H1 (cell line): Measurements from ENCODE around the gene SPINT2. TPM values are rescaled to one million over a fixed set of nuclear protein-coding genes. Genes with fewer than 3 reads are reported as not detected.

ENCODE experiments used
- CTCF ChIA-PET: fragments of 300-600 bp; sonication (Branson Sonifier 250); formaldehyde crosslinking; loops from one replicate; lab custom pipeline; 2021; ENCODE audit not compliant: partially characterized antibody; lab: Charles Lee
- POLR2A ChIA-PET: fragments of 300-600 bp; sonication (Branson Sonifier 250); formaldehyde crosslinking; loops from one replicate; lab custom pipeline; 2021; ENCODE audit warnings: inconsistent platforms; ENCODE audit not compliant: partially characterized antibody; lab: Charles Lee
- DNase-seq, 2 experiments: peaks; one replicate each; pipeline versions ENCODE4 v3.0.0 to v3.0.0-alpha.2; 2010 to 2022; ENCODE audit warnings: low spot score in 2 of 2, low read depth in 1 of 2, mixed read lengths in 1 of 2
- FAIRE-seq: peaks from 2 replicates; lab custom pipeline; 2011; peaks lifted over from hg19 to GRCh38; lab: Jason Lieb, UNC
- H2AFZ ChIP-seq: 2 replicates; pipeline ENCODE4 v1.8.1; 2012; ENCODE audit warnings: low read length, inconsistent platforms
- H2AK5ac ChIP-seq: 2 replicates; pipeline ENCODE4 v1.6.1; 2013; ENCODE audit warnings: low read depth, low read length
- H2BK120ac ChIP-seq: replicated peaks from 2 replicates; pipeline ENCODE3; 2013; ENCODE audit warnings: low read depth, low read length, inconsistent platforms
- H2BK12ac ChIP-seq: 2 replicates; pipeline ENCODE4 v1.6.1; 2013; ENCODE audit warnings: low read depth, low read length
- H2BK15ac ChIP-seq: 2 replicates; pipeline ENCODE4 v1.6.1; 2013; ENCODE audit warnings: low read length
- H2BK20ac ChIP-seq: 2 replicates; pipeline ENCODE4 v1.6.1; 2013; ENCODE audit warnings: low read length
- H2BK5ac ChIP-seq: 2 replicates; pipeline ENCODE4 v1.6.1; 2013; ENCODE audit warnings: low read depth, low read length
- H3K14ac ChIP-seq: 2 replicates; pipeline ENCODE4 v1.6.1; 2013; ENCODE audit warnings: inconsistent platforms; ENCODE audit not compliant: insufficient read length
- H3K18ac ChIP-seq: 2 replicates; pipeline ENCODE4 v1.6.1; 2013; ENCODE audit warnings: low read length; ENCODE audit errors: extremely low read depth
- H3K23ac ChIP-seq: 2 replicates; pipeline ENCODE4 v1.6.1; 2013; ENCODE audit warnings: inconsistent platforms; ENCODE audit not compliant: insufficient read length
- H3K23me2 ChIP-seq: 2 replicates; pipeline ENCODE4 v1.6.1; 2013; ENCODE audit warnings: low read depth, low read length
- H3K27ac ChIP-seq: 2 replicates; pipeline ENCODE4 v1.6.1; 2011; ENCODE audit warnings: low read depth, low read length, inconsistent platforms
- H3K27me3 ChIP-seq, 4 experiments: replicated peaks in 1 of 4; 1 replicate in 1 of 4; 2 replicates in 3 of 4; pipeline versions ENCODE4 v1.6.1 to v1.8.1; 2011 to 2013; ENCODE audit warnings: low read length in 3 of 4, mild to moderate bottlenecking in 3 of 4, inconsistent platforms in 2 of 4, mixed read lengths in 2 of 4, moderate library complexity in 1 of 4; ENCODE audit not compliant: control insufficient read depth in 3 of 4, insufficient read depth in 3 of 4; ENCODE audit errors: extremely low read depth in 1 of 4
- H3K36me3 ChIP-seq, 4 experiments: 2 replicates each; pipeline versions ENCODE4 v1.6.1 to v1.8.1; 2011 to 2013; ENCODE audit warnings: mild to moderate bottlenecking in 4 of 4, low read length in 3 of 4, moderate library complexity in 2 of 4, control low read depth in 1 of 4, inconsistent platforms in 1 of 4; ENCODE audit not compliant: insufficient read depth in 4 of 4, control insufficient read depth in 2 of 4
- H3K4ac ChIP-seq: replicated peaks from 2 replicates; pipeline ENCODE3; 2013; ENCODE audit warnings: low read length, low read depth, mixed read lengths, inconsistent platforms; ENCODE audit not compliant: insufficient read length
- H3K4me1 ChIP-seq, 4 experiments: replicated peaks in 1 of 4; 1 replicate in 1 of 4; 2 replicates in 3 of 4; pipeline versions ENCODE4 v1.6.1 to v1.8.1; 2011 to 2013; ENCODE audit warnings: low read length in 3 of 4, inconsistent platforms in 2 of 4, mixed read lengths in 1 of 4; ENCODE audit not compliant: insufficient read depth in 4 of 4, control insufficient read depth in 3 of 4
- H3K4me2 ChIP-seq, 2 experiments: 2 replicates each; pipeline versions ENCODE4 v1.6.1 to v1.8.1; 2011 to 2013; ENCODE audit warnings: low read depth in 2 of 2, low read length in 2 of 2, control low read depth in 1 of 2, inconsistent platforms in 1 of 2, mild to moderate bottlenecking in 1 of 2; ENCODE audit not compliant: insufficient read depth in 1 of 2
- H3K4me3 ChIP-seq, 4 experiments: fragments of 200-600, 300-600 bp in 1 of 4; sonication (generic), shearing (Covaris generic), sonication (Bioruptor Twin) in 1 of 4; 2 replicates each; pipeline versions ENCODE4 v1.5.1 to v1.8.1; 2011 to 2016; ENCODE audit warnings: low read length in 4 of 4, low read depth in 3 of 4, control low read depth in 2 of 4, inconsistent platforms in 2 of 4, mild to moderate bottlenecking in 2 of 4, mixed read lengths in 1 of 4, moderate library complexity in 1 of 4; ENCODE audit not compliant: insufficient read depth in 2 of 4; ENCODE audit errors: extremely low read depth in 1 of 4
- H3K56ac ChIP-seq: replicated peaks from 2 replicates; pipeline ENCODE3; 2013; ENCODE audit warnings: low read depth, mild to moderate bottlenecking, mixed read lengths, low read length, inconsistent platforms; ENCODE audit not compliant: insufficient read length
- H3K79me1 ChIP-seq: 2 replicates; pipeline ENCODE4 v1.6.1; 2013; ENCODE audit warnings: low read depth, low read length, control low read depth
- H3K79me2 ChIP-seq, 2 experiments: 2 replicates each; pipeline versions ENCODE4 v1.6.1 to v1.8.1; 2012 to 2013; ENCODE audit warnings: low read length in 2 of 2, mild to moderate bottlenecking in 2 of 2, inconsistent platforms in 1 of 2; ENCODE audit not compliant: insufficient read depth in 2 of 2, control insufficient read depth in 1 of 2
- H3K9ac ChIP-seq, 4 experiments: replicated peaks in 1 of 4; 1 replicate in 1 of 4; 2 replicates in 3 of 4; pipeline versions ENCODE4 v1.6.1 to v1.8.1; 2011 to 2013; ENCODE audit warnings: low read depth in 3 of 4, low read length in 3 of 4, control low read depth in 2 of 4, mild to moderate bottlenecking in 2 of 4, moderate library complexity in 2 of 4, inconsistent platforms in 1 of 4; ENCODE audit errors: extremely low read depth in 1 of 4
- H3K9me3 ChIP-seq, 2 experiments: 2 replicates each; pipeline versions ENCODE4 v1.6.1 to v1.8.1; 2012 to 2013; ENCODE audit warnings: mild to moderate bottlenecking in 2 of 2, moderate library complexity in 2 of 2, control low read depth in 1 of 2, inconsistent platforms in 1 of 2, low read depth in 1 of 2, low read length in 1 of 2, mixed read lengths in 1 of 2; ENCODE audit not compliant: insufficient read depth in 2 of 2
- H4K20me1 ChIP-seq, 2 experiments: replicated peaks in 1 of 2; 2 replicates each; pipeline versions ENCODE3 to v1.8.1; 2011 to 2013; ENCODE audit warnings: inconsistent platforms in 2 of 2, low read length in 2 of 2, mild to moderate bottlenecking in 1 of 2; ENCODE audit not compliant: insufficient read depth in 2 of 2, control insufficient read depth in 1 of 2
- H4K5ac ChIP-seq: 2 replicates; pipeline ENCODE4 v1.6.1; 2013; ENCODE audit warnings: low read length, low read depth, mixed read lengths, inconsistent platforms; ENCODE audit not compliant: insufficient read length
- H4K8ac ChIP-seq: 2 replicates; pipeline ENCODE4 v1.8.0; 2013; ENCODE audit warnings: mild to moderate bottlenecking, moderate library complexity, low read length, inconsistent platforms; ENCODE audit not compliant: insufficient read depth; ENCODE audit errors: extremely low read depth
- H4K91ac ChIP-seq: replicated peaks from 2 replicates; pipeline ENCODE3; 2013; ENCODE audit warnings: low read length, mixed read lengths, inconsistent platforms; ENCODE audit not compliant: insufficient read length
- ATF3 ChIP-seq: IDR thresholded peaks from 2 replicates; pipeline ENCODE4 v1.6.1; 2011; ENCODE audit warnings: low read depth, mild to moderate bottlenecking, low read length; ENCODE audit not compliant: insufficient read depth
- CTCF ChIP-seq, 3 experiments: IDR thresholded peaks; 1 replicate in 2 of 3; 2 replicates in 1 of 3; pipeline versions ENCODE4 v1.5.1 to v1.6.1; 2011; ENCODE audit warnings: low read length in 3 of 3, mild to moderate bottlenecking in 3 of 3, inconsistent platforms in 2 of 3, low read depth in 1 of 3, moderate library complexity in 1 of 3; ENCODE audit not compliant: insufficient read depth in 1 of 3; ENCODE audit errors: control extremely low read depth in 1 of 3
- KDM1A ChIP-seq: fragments of 200-600, 300-600 bp; sonication (generic); IDR thresholded peaks from 2 replicates; pipeline ENCODE4 v1.7.1; 2016; ENCODE audit warnings: mild to moderate bottlenecking, low read length, borderline replicate concordance
- POLR2A ChIP-seq, 2 experiments: IDR thresholded peaks; 1 replicate in 1 of 2; 2 replicates in 1 of 2; pipeline ENCODE4 v1.6.1; 2011; ENCODE audit warnings: low read depth in 2 of 2, low read length in 2 of 2, mild to moderate bottlenecking in 2 of 2; ENCODE audit errors: control extremely low read depth in 1 of 2
- RBBP5 ChIP-seq: IDR thresholded peaks from 2 replicates; pipeline ENCODE4 v1.7.1; 2012; ENCODE audit warnings: low read depth, mild to moderate bottlenecking, inconsistent platforms, low read length, moderate library complexity, borderline replicate concordance
- ZNF274 ChIP-seq: IDR thresholded peaks from 2 replicates; pipeline ENCODE4 v1.7.0; 2012; ENCODE audit warnings: low read length, borderline replicate concordance; ENCODE audit errors: extremely low read depth
- WGBS, 2 experiments: shearing (Covaris generic) in 1 of 2; methylation state at CpG; one replicate each; pipeline versions ENCODE4 v1.1.6 to v1.1.7; 2013 to 2015; ENCODE audit warnings: low lambda C conversion rate in 2 of 2, mixed read lengths in 2 of 2, inconsistent platforms in 1 of 2, low coverage in 1 of 2, missing lambda C conversion rate in 1 of 2; ENCODE audit not compliant: insufficient replicate concordance in 2 of 2, insufficient coverage in 1 of 2, insufficient read length in 1 of 2; ENCODE audit errors: extremely low coverage in 1 of 2, missing lambda C conversion rate in 1 of 2; 5-methylcytosine and 5-hydroxymethylcytosine counted together
- polyA plus RNA-seq, 7 experiments: library from polyadenylated mRNA; depleted of rRNA in 3 of 7; stranded (reverse) in 5 of 7; unstranded in 2 of 7; fragments of >200 nt in 5 of 7; fragments of 200-250 nt in 2 of 7; gene quantifications; 1 replicate in 5 of 7; 2 replicates in 1 of 7; 4 replicates in 1 of 7; pipeline versions ENCODE4 v1.2.1 to v1.2.3, GENCODE V29; 2011 to 2013; ENCODE audit warnings: missing spikeins in 2 of 7, mixed read lengths in 2 of 7
- total RNA-seq: library from RNA; stranded (reverse); fragmentation: NEBNext Ultra II Directional; extraction: Animal tissue kit (Norgen Biotek cat#: 25700); gene quantifications from 2 replicates; pipeline ENCODE4 v1.2.1, GENCODE V29; 2021

SPINT2 gene
- total and polyA plus RNA-seq, 2 of the 8 experiments (the other 6 are each of a cell fraction or from before 2014, with no cell fraction given): 294 to 296 TPM

- POLR2A ChIA-PET: interaction anchor here (0.6 to 1.5 kb wide), 3 partner anchors 8 to 178 kb away, joined by 3 to 4 read pairs (median 3); partner anchors contain the start of gene SPINT2
- Histone ChIP-seq H2BK20ac (no peak overlapping the region), H3K79me2 (no peaks in the 10 kb centered on the region), H2BK5ac (no peak overlapping the region), H3K14ac (no peak overlapping the region), H4K91ac (no peak overlapping the region), H3K18ac (no peak overlapping the region), H3K36me3 (no peaks in the 10 kb centered on the region), H3K27ac (no peak overlapping the region), H2BK12ac (no peak overlapping the region), H3K4me1 (peaks cover 10 to 27% (median 16%) of the 10 kb centered on the region in 4 experiments), H3K4ac (no peak overlapping the region), H3K4me2 (no peak overlapping the region), H3K23me2 (peaks cover 5% of the 10 kb centered on the region; the same call in 1 of the 2 replicates), H3K9me3 (no peaks in the 10 kb centered on the region), H3K27me3 (no peaks in the 10 kb centered on the region; a peak in 2 of 7 replicates), H2AFZ (no peak overlapping the region), H4K5ac (no peak overlapping the region), H2AK5ac (0 out of 2 replicates have a peak overlapping the region, but pooled peaks have one; percentile 17), H2BK15ac (no peak overlapping the region), H2BK120ac (no peak overlapping the region), H3K9ac (no peak overlapping the region), H3K56ac (no peak overlapping the region), H3K4me3 (no peak overlapping the region), H4K8ac (no peak overlapping the region), H3K23ac (no peak overlapping the region), H3K79me1 (no peaks in the 10 kb centered on the region), H4K20me1 (no peaks in the 10 kb centered on the region)
- no peak for DNase-seq
- no peak for TF ChIP-seq POLR2A (IDR thresholded peaks at IDR 0.05; ENCODE audit: control extremely low read depth in 1 of 2, low read depth in 2 of 2, low read length in 2 of 2)
- TF ChIP-seq ATF3: no peak
- no peak for TF ChIP-seq CTCF (IDR thresholded peaks at IDR 0.05; ENCODE audit: control extremely low read depth in 1 of 3, insufficient read depth in 1 of 3, low read depth in 1 of 3, low read length in 3 of 3)
- TF ChIP-seq ZNF274: no peak
- peak; percentile 95 for TF ChIP-seq KDM1A
- TF ChIP-seq RBBP5: no peak
- CTCF ChIA-PET: interaction anchor here (0.6 to 9.5 kb wide), 6 partner anchors 8 to 126 kb away, joined by 3 to 124 read pairs (median 64); partner anchors contain the start of genes CATSPERG, PPP1R14A and PSMD8
- WGBS, 2 experiments: 88% methylated on average over 9 of the region's 9 CpGs; no CpG with 5 or more reads in 1 of the 2 experiments
- FAIRE-seq: no peak
Measured at GRCh38 chr19:38247734-38248268, 16.6 kb upstream of the SPINT2 start.
